GDM1 (cell line): ENCODE results near the gene PSG6.
"Not testable (repeated sequence)": the region's sequence is repeated elsewhere in the genome, so short reads cannot be mapped to it uniquely, and the experiment has no call there.

Source experiments
- DNase-seq: peaks from one replicate; lab custom pipeline; 2025; lab: John Stamatoyannopoulos, UW

PSG6 gene

DNA sequence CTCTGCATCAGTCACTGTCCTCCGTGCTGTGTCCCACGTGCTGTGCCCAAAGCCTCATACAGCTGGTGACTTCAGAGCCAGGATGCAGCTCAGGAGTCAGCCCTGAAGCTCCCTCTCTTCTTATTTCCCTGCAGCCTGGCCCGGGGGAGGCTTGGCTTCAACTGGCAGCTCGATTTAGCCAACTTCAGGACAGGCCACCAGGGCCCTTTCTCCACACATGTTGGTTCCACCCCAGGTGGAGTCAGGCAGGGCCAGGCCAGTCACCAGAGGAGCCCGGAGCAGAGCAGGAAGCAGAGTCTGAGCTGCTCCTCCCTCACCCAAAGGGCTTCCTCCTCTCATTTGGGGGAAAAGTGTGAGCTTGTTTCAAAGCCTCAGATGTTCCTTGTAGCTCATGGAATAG is 11.5 kb downstream of the PSG6 start:
- DNase-seq, result not testable (repeated sequence)

DNA sequence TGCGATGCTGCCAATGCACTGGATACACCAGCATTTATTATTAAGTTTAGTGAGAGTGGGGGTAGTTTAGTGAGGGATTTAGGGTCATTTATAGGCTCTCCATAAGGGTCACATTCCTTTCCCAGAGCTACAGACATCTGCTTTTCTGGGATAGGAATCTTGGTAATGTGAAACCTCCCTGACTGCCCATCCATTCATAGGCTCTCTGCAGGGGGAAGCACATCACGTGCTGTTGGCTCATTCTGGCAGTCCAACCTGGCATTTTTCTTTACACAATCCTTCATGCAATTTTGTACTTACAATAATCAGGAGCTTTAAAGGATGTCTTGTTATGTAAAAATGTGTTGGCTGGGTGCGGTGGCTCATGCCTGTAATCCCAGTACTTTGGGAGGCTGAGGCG is 17.1 kb downstream of the PSG6 start:
- DNase-seq, result not testable (repeated sequence)

DNA sequence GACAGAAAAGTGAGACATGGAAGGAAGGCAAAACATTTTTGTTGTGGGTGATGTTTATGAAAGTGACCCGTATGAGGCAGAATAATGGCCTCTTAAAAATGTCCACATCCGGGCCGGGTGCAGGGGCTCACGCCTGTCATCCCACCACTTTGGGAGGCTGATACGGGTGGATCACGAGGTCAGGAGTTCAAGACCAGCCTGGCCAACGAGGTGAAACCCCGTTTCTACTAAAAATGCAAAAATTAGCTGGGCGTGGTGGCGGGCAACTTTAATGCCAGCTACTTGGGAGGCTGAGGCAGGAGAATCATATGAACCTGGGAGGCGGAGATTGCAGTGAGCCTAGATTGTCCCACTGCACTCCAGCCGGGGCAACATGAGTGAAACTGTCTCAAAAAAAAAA is 18.0 kb downstream of the PSG6 start:
- DNase-seq, result not testable (repeated sequence)

DNA sequence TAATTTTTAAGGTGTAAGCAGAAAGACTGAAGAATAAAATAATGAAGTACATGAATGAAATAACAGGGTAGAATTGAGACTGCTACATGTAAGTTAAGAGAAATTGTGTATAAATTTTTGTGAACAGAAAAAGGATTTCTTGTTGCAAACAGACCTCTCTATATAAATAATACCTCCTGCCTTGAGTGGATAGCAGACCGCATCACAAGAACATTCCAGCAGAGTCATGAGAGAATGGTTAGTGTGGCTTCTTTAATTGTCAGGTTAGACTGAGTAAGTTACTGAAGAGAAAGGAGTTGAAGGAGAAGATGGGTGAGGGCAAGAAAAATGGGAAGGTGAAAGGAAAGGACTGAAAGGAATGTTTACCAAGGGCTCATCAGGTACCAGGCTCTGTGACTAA is 18.6 kb downstream of the PSG6 start:
- DNase-seq, result not testable (repeated sequence)

DNA sequence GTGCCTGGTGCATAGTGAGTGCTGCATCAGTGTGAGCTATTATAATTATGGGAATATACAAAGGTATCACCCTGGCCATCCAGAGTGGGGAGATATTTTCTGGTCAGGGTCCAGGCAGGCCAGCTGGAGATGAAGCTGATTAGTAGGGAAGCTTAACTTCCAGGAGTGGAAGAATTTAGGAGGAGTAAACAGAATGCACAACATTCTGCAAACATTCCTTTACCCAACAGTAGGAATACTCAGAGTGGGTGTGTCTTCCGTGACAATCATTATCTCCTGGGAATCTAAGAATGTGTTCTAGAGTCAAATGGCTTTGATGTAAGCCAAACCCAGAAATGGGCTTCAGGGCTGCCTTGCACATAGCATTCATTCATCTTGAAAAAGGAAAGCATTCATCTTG is 19.0 kb downstream of the PSG6 start:
- DNase-seq, result not testable (repeated sequence)

DNA sequence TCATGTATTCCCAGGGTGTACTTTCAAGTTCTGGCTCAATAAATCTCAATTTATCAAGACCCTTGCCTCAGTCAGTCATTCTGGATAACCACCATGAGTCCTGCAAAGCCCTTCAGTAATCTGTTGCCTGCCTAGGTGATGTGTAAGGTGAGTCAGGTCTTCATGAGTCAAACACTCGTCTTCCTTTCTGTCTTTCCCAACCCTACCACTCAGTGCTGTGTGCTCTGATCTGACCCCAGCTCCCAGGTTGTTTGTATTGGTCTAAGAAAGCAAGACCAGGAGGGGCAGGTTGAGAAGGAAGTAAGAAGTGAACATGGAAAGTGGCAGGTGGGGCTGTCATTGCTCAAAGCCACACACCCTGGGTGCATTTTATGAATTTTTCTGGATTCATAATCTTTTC is 20.0 kb downstream of the PSG6 start:
- not testable (repeated sequence) for DNase-seq

DNA sequence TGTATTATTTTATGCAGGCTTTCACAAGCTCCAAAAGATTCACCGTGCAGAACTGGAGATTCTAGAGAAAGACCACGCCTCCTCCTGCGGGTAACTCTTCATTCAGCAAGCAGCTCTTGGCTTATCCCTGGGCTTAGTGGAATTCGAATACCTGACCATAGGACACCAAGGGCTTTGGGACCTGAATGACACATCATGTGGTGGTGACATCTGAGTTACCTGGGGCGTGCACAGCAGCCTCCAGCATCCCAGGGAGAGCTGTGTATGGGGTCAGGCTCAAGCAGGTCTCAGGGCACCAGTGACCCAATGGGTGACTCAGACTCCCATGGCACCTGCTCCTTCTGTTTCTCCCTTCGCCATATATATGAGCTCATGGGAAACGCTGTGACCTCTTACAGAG is 27.2 kb downstream of the PSG6 start:
- DNase-seq, result not testable (repeated sequence)

DNA sequence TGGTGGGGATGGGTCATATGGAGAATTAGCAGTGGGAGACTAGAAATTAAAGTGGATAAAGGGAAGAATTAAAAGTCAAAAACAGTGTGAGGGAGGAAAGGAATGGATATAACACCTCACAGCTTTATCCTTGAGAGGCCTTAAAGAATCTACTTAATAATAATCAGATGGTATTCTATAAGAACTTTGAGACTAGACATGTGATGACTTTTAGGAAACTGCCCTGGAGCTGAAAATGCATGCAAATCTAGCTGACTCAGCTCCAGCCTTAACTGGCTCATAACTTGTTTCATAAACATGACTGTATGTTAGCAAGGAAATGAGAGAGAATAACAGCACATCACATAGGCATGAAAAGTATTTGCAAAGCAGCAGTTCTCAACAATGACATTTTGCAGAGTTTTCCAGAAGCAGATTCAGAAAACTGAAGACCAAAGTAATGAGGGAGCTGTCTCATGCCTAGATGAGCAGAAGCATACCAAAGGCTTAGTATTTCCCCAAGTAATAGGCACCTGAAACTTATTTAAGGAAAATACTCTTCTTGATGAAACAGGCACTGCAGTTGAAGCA is 29.7 kb downstream of the PSG6 start:
- DNase-seq, result not testable (repeated sequence)

DNA sequence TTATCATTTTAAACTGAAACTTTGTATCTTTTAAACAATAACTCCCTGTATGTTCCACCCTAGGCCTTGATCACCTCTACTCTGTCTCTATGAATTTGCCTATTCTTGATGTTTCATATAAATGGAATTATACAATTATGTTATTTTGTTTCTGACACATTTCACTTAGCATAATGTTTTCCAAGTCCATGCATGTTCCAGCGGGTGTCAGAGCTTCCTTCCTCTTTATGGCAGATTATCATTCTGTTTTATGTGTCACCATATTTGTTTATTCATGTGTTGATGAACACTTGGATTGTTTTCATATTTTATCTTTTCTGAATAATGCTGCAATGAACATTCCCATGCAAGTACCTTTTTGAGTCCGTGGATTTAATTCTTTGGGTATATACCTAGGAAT is 35.0 kb downstream of the PSG6 start:
- DNase-seq, result not testable (repeated sequence)

DNA sequence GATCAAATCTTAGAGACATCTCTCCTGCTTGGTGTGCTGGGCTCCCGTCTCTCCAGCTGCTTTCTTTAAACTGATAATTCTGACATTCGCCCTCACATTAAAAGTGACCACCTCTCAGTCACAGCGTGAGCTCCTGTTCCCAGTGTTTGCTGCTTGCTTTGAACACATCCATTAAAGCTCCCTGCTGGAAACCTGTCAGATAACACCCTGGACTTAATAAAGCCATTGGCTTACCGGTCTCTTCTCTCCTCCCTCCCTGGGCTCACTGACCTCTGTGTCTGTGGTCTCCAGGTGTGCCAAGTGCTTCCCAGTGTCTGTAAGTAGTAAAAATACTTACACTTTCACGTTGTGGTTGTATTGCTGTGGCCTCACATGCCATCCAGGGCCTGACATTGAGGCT is 35.7 kb downstream of the PSG6 start:
- DNase-seq, result not testable (repeated sequence)

DNA sequence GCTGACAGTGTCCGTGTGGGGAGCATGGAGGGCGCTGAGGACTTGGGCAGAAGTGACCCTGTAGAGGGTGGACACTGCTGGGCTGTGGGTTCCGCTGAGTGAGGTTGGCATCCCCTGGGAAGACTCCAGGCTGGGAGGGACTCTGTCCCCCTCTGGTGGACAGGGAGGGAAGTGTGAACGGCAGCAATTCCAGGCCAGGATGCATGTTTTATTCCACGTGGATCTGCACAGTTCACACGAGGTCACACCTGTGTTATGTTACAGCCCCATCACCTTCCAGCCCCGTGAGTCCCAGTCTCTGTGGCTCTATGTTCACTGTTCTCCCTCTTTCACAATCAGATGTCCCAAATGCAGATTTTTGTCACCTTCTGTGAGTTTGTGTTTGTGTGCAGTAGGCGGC is 36.4 kb downstream of the PSG6 start:
- not testable (repeated sequence) for DNase-seq

DNA sequence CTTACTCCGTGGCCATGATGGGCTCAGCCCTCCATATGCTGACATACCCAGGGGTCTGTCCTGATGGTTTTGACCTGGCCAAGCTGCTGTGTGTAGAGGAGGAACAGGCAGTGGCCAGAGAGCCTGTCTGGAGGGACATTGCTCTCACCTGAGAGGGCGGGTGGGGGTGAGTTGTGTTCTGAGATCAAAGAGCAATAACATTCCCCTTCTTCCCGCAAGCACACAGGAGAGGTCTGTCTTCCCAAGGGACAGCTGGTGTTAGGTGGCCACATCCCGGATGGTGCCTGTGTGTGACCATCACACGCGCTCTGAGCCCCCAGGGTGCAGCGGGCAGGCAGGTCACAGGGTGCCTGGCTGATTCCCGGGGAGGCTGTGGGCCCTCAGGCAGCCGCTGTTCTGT is 37.1 kb downstream of the PSG6 start:
- DNase-seq, result not testable (repeated sequence)

DNA sequence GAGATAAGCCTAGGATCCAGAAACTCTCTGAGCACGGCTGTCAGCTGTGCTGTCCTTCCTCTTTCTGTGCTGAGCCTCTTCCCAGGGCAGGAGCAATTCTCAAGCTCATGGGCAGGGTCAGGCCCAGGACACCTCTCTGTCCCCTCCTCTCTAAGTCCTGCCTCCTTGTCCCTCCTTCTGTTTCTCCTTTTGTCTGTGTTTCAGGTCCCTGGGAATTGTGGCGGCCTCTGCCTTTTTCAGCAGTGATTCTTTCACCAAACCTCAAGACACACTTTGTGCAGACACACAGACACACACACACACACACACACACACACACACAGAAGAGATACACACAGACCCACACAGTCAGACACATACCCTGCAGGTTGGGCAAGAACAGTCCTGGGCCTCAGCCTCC is 38.1 kb downstream of the PSG6 start, which contains the start of gene PSG1:
TSS of gene PSG1 (minus strand) at position 101 of the 400 bp plus-strand sequence. CDS start 132 bp downstream, outside the sequence.
- no peak for DNase-seq

DNA sequence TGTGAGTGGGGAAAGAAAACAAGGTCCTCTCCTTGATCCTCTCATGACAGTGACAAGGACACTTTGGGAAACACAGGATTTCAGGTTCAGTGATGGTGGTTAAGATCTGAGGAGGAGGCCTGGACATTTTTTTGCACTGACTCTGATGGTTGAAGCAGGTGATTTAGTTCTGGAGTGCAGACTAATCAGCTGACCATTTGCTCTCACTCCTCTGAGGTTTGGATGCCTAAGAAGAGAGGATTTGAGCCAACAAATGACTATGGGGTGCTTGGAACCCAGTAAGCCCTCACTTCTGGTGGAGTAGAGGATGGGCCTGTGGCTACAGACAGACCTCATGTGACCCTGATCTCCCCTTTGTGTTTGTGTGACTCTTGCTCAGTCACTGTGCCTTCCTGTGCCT is 41.1 kb downstream of the PSG6 start:
- not testable (repeated sequence) for DNase-seq

DNA sequence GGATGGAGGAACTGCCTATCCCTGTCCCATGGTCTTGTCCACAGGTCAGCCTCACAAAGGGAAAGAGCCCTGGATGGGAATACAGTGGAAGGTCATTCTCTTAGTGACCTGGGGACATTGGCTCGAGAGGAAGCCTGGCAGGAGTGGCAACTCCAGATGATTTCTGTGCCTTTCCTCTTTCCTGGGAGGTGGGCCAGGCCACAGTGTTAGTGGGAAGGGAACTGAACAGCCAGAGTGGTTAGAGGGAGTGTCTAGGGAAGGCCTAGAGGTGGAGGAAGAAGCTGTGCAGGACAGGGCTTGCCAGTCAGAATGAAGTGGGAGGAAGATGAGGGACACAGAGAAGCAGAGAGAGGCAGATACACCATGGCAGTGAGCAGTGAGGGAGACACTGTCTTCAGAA is 41.8 kb downstream of the PSG6 start:
- not testable (repeated sequence) for DNase-seq

DNA sequence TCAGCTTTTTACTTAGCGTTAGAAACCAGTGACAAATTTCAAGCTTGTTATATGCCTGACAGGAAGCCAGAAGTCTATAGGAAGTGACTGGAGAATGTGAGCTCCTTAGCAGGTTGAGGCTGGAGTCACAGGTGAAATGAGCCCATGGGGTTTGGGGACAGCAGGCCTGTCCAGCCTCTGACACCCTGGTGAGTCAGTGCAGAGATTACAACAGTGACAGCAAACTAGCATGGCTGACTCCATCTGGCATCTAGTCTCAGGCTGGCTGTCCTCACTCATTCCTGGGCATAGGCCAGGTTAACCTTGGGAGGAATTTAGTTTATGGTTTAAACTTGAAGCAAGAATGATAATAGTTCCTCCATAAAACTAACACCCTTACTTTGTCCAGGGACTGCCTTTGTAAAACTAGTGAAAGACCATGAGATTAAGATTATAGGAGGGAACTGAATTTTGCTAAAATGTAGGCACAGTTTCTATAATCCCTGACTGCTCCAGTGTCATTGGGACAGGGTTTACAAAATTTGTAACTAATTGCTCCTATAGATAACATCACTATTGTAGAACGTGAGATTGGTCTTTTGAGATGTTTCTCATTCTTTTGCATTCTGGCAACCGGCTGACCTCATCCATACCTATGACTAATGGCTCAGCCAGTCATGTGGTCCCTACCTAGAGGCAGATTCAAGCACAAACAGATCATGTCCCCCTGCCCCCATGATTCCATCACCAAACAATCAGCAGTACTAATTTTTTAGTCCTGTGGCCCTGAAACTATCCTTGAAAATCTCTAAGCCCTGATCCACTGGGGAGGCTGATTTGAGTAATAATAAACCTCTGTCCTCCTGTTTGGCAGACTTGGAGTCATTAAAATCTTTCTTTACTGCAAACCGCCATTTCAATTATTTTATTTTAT is 42.5 kb downstream of the PSG6 start:
- DNase-seq, result not testable (repeated sequence)

DNA sequence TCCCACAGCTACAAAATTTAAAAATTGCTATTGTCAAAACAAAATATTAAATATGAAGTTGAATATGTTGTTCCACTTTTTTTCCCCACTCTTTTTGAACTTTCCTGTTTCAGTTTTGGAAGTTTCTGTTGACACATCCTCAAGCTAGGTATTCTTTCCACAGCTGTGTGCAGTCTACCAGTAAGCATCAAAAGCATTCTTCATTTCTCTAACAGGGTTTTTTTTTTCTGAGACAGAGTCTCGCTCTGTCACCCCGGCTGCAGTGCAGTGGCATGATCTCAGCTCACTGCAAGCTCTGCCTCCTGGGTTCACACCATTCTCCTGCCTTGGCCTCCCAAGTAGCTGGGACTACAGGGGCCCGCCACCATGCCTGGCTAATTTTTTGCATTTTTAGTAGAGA is 43.6 kb downstream of the PSG6 start:
- not testable (repeated sequence) for DNase-seq

DNA sequence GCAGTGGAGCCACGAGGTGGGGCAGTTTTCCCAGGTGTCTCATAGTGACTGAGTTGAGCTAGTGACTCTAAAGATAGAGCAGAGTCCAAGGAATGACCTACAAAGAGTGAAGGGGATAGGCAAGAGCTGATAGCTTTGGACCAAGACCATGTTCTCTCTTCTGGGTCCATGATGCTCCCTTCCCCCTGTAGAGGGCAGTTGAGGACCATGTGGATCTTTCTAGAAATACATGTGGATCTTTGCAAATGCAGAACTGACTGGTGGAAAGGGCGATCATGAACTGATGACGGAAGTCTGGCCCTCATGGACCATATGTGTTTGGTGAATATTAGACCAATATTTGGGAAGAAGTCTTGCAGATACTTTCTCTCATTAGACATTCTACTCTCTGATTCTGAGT is 45.1 kb downstream of the PSG6 start:
- no peak for DNase-seq

DNA sequence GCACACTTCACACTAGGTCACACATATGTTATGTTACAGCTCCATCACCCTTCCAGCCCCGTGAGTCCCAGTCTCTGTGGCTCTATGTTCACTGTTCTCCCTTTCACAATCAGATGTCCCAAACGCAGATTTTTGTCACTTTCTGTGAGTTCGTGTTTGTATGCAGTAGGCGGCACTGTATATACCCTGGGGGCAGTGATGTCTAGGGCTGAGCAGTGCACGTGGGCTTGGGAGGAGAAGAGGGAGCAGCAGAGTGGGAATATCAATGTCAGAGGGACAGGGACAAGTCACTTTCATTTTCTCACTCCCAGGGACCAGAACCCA is 60.2 kb downstream of the PSG6 start:
- no peak for DNase-seq

DNA sequence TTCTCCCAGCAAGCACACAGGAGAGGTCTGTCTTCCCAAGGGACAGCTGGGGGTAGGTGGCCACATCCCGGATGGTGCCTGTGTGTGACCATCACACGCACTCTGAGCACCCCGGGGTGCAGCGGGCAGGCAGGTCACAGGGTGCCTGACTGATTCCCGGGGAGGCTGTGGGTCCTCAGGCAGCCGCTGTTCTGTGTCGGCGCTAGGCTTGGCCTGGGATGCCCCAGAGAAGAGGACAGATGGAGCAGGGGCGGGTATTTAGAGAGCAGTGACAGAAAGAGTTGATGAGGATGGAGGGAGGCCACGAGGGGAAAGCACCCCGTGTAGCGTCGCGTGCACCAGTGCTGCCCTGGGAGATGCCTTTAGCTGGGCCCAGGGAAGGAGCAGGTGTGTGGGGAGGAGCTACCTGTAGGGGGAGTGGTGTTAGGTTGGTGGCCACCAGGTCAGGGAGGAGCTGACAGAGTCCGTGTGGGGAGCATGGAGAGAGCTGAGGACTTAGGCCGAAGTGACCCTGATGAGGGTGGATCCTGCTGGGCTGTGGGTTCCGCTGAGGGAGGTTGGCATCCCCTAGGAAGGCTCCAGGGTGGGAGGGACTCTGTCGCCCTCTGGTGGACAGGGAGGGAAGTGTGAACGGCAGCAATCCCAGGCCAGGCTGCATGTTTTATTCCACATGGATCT is 60.7 kb downstream of the PSG6 start:
- DNase-seq, result not testable (repeated sequence)

DNA sequence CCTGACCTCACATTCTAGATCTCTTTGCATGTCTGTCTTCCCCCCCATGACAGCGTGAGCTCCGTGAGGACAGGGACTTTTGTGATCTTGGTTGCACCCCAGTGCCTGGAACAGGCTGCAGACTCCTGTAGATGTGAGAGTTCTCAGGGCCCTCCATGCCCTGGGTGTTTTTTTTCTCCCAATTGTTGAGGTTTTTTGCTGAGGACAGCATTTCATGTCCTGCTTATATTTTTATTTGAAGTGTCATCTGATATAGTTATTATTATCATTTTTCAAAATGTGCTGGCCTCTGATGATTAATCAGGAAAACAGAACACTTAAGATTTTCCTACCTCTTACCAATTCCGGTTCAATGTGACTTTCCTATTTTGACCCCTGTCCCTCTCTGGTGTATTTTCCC is 62.9 kb downstream of the PSG6 start:
- not testable (repeated sequence) for DNase-seq

DNA sequence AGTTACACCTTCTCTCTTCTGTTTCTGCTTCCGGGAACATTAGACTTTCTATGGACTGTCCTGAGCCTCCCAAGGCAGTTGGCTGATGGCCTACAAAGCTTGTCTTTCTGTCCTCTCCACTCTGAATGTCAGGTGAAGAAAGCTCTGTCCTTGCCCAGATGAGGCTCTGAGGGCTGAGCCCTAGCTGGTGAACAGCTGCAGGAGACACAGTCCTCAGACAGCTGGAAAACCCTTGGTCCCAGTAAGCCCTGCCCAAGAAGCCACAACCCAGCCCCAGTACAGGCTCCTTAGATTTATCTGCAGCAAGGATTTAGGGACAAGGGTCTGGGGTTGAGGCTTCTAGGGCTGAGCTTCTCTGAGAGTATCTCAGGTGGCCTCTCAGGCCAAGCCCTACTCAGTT is 64.5 kb downstream of the PSG6 start:
- not testable (repeated sequence) for DNase-seq

DNA sequence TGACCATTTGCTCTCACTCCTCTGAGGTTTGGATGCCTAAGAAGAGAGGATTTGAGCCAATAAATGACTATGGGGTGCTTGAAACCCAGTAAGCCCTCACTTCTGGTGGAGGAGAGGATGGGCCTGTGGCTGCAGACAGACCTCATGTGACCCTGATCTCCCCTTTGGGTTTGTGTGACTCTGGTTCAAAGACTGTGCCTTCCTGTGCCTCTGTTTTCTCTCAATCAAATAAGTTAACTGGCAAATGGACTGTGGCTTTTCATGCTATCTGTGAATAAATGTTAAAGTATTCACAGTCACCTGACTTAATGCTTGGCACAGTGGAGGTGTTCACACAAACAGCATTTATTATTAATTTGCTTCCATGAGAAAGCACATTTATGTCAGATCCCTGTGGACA is 64.9 kb downstream of the PSG6 start:
- DNase-seq, result not testable (repeated sequence)
